ENCODE measurements around the gene ZNF641. TPM values are rescaled to one million over a fixed set of nuclear protein-coding genes. Genes with fewer than 3 reads are reported as not detected.

Gene ZNF641
- total RNA-seq, 1 experiment from 2014 or later: 12.1 TPM

- no peaks in the 10 kb centered on the region for H4K20me1 ChIP-seq (ENCODE audit: insufficient read depth)
Observed at GRCh38 chr12:48361664-48362339, 11.1 kb upstream of the ZNF641 start.

GRCh38 chr12:48358937-48359513 lies 8.3 kb upstream of the ZNF641 start:
- Histone ChIP-seq H4K20me1 (ENCODE audit: insufficient read depth) (no peaks in the 10 kb centered on the region), H3K4me2 (ENCODE audit: low read length) (no peak overlapping the region), H3K27ac (ENCODE audit: low read depth, low read length) (no peak overlapping the region), H3K9ac (ENCODE audit: low read length) (no peak overlapping the region), H3K27me3 (ENCODE audit: insufficient read depth, low read length) (no peaks in the 10 kb centered on the region), H3K9me3 (ENCODE audit: control insufficient read depth in 1 of 2, insufficient read depth in 1 of 2, low read depth in 1 of 2, low read length in 2 of 2) (no peaks in the 10 kb centered on the region), H3K79me2 (ENCODE audit: insufficient read depth, low read length) (no peaks in the 10 kb centered on the region), H3K4me1 (ENCODE audit: control insufficient read depth in 1 of 2, insufficient read depth in 2 of 2, low read length in 2 of 2) (no peaks in the 10 kb centered on the region), H3K36me3 (ENCODE audit: control insufficient read depth in 1 of 2, insufficient read depth in 2 of 2, low read length in 2 of 2) (no peaks in the 10 kb centered on the region), H3K4me3 (replicated peaks in 1 of 2; ENCODE audit: low read depth in 1 of 2, low read length in 2 of 2) (no peak overlapping the region), H3K9me2 (ENCODE audit: insufficient read depth) (no peaks in the 10 kb centered on the region), H2AFZ (ENCODE audit: low read depth, low read length, poor library complexity, severe bottlenecking) (no peak overlapping the region)
- DNase-seq (ENCODE audit: low read depth, low spot score): no peak
- CTCF ChIA-PET: no interaction called here
- RAD21 ChIA-PET (ENCODE audit: low non-redundant PET in 1 of 2, low total read pairs in 2 of 2, uncharacterized antibody in 2 of 2, unreplicated experiment in 2 of 2): no interaction called here
- BruUV-seq (replicated peaks): no TSS peak
- no peak for ATAC-seq
- intact Hi-C loops (cut with micrococcal nuclease): no loop called here
- POLR2A ChIA-PET: no interaction called here
- TF ChIP-seq EZH2 (IDR thresholded peaks at IDR 0.05) (no peak), CBX3 (IDR thresholded peaks at IDR 0.05; ENCODE audit: low read depth) (no peak), SRF (IDR thresholded peaks at IDR 0.05; ENCODE audit: low read depth) (no peak), ELF1 (IDR thresholded peaks at IDR 0.05; ENCODE audit: borderline replicate concordance, low read depth) (no peak), ZBTB33 (IDR thresholded peaks at IDR 0.05; ENCODE audit: extremely low read depth, insufficient replicate concordance, low read length) (no peak), POLR2AphosphoS5 (IDR thresholded peaks at IDR 0.05; ENCODE audit: low read depth, low read length) (no peak), ATF3 (IDR thresholded peaks at IDR 0.05) (no peak), FOSL1 (IDR thresholded peaks at IDR 0.05; ENCODE audit: low read depth) (no peak), EGR1 (IDR thresholded peaks at IDR 0.05; ENCODE audit: low read depth) (no peak), CTCF (IDR thresholded peaks at IDR 0.05 in 2 of 3, conservative IDR thresholded peaks at IDR 0.05 in 1 of 3; ENCODE audit: borderline replicate concordance in 1 of 3, insufficient read depth in 1 of 3, low read depth in 2 of 3, low read length in 2 of 3) (no peak), TCF7L2 (IDR thresholded peaks at IDR 0.05; ENCODE audit: borderline replicate concordance, extremely low read depth, insufficient read depth, insufficient read length) (no peak), RAD21 (IDR thresholded peaks at IDR 0.05; ENCODE audit: low read depth) (no peak), ZFX (IDR thresholded peaks at IDR 0.05) (no peak), CEBPB (IDR thresholded peaks at IDR 0.05; ENCODE audit: low read depth) (no peak), ZNF274 (IDR thresholded peaks at IDR 0.05; ENCODE audit: low read depth, low read length) (no peak)

More at GRCh38 chr12:48361664-48362339, 11.1 kb upstream of the ZNF641 start:
- Histone ChIP-seq H3K79me2 (ENCODE audit: insufficient read depth, low read length) (no peaks in the 10 kb centered on the region), H2AFZ (ENCODE audit: low read depth, low read length, poor library complexity, severe bottlenecking) (no peak overlapping the region), H3K9ac (ENCODE audit: low read length) (no peak overlapping the region), H3K27ac (ENCODE audit: low read depth, low read length) (no peak overlapping the region), H3K36me3 (ENCODE audit: control insufficient read depth in 1 of 2, insufficient read depth in 2 of 2, low read length in 2 of 2) (no peaks in the 10 kb centered on the region), H3K4me3 (replicated peaks in 1 of 2; ENCODE audit: low read depth in 1 of 2, low read length in 2 of 2) (no peak overlapping the region), H3K9me2 (ENCODE audit: insufficient read depth) (no peaks in the 10 kb centered on the region), H3K4me1 (ENCODE audit: control insufficient read depth in 1 of 2, insufficient read depth in 2 of 2, low read length in 2 of 2) (no peaks in the 10 kb centered on the region), H3K9me3 (ENCODE audit: control insufficient read depth in 1 of 2, insufficient read depth in 1 of 2, low read depth in 1 of 2, low read length in 2 of 2) (no peaks in the 10 kb centered on the region), H3K4me2 (ENCODE audit: low read length) (no peak overlapping the region), H3K27me3 (ENCODE audit: insufficient read depth, low read length) (no peaks in the 10 kb centered on the region)
- ATAC-seq: no peak
- intact Hi-C loops (cut with micrococcal nuclease): no loop called here
- TF ChIP-seq CEBPB (IDR thresholded peaks at IDR 0.05; ENCODE audit: low read depth): no peak
- RAD21 ChIA-PET (ENCODE audit: low non-redundant PET in 1 of 2, low total read pairs in 2 of 2, uncharacterized antibody in 2 of 2, unreplicated experiment in 2 of 2): no interaction called here
- no peak for DNase-seq (ENCODE audit: low read depth, low spot score)
- POLR2A ChIA-PET: no interaction called here
- no TSS peak for BruUV-seq (replicated peaks)
- CTCF ChIA-PET: no interaction called here
